Immature natural killer cell (primary cell): Measurements from ENCODE around the gene LARP4. TPM values are rescaled to one million over a fixed set of nuclear protein-coding genes. Genes with fewer than 3 reads are reported as not detected.
A peak's percentile ranks its signal among the peaks of the same experiment; 100 is the strongest.
"Not testable (repeated sequence)": the region's sequence is repeated elsewhere in the genome, so short reads cannot be mapped to it uniquely, and the experiment has no call there.

Experiments used
- DNase-seq, 3 donors: peaks; one replicate each; pipeline ENCODE4 v3.0.0; 2022; ENCODE audit warnings: mixed read lengths in 1 of 3
- H3K27ac Mint-ChIP-seq, 6 donors: one replicate each; pipeline ENCODE4 v1.8.0; 2020; ENCODE audit warnings: mixed read lengths in 6 of 6, mild to moderate bottlenecking in 5 of 6, inconsistent platforms in 4 of 6, moderate library complexity in 3 of 6
- H3K27me3 Mint-ChIP-seq, 3 donors: one replicate each; pipeline ENCODE4 v1.8.0; 2020 to 2021; ENCODE audit warnings: low read depth in 3 of 3, mild to moderate bottlenecking in 3 of 3, mixed read lengths in 3 of 3, moderate library complexity in 3 of 3, inconsistent platforms in 1 of 3
- H3K36me3 Mint-ChIP-seq, 3 donors: one replicate each; pipeline ENCODE4 v1.8.0; 2020; ENCODE audit warnings: mixed read lengths in 3 of 3, inconsistent platforms in 2 of 3, mild to moderate bottlenecking in 2 of 3
- H3K4me1 Mint-ChIP-seq, 2 donors: one replicate each; pipeline ENCODE4 v1.8.0; 2020; ENCODE audit warnings: inconsistent platforms in 2 of 2, mild to moderate bottlenecking in 2 of 2, mixed read lengths in 2 of 2, moderate library complexity in 1 of 2
- H3K4me3 Mint-ChIP-seq, 5 donors: one replicate each; pipeline ENCODE4 v1.8.0; 2020; ENCODE audit warnings: mild to moderate bottlenecking in 5 of 5, mixed read lengths in 5 of 5, inconsistent platforms in 3 of 5, moderate library complexity in 3 of 5
- H3K9me3 Mint-ChIP-seq, 6 donors: one replicate each; pipeline ENCODE4 v1.8.0; 2020; ENCODE audit warnings: mild to moderate bottlenecking in 6 of 6, mixed read lengths in 6 of 6, inconsistent platforms in 4 of 6, moderate library complexity in 3 of 6
- polyA plus RNA-seq, 3 donors: library from polyadenylated mRNA; unstranded; fragments of 300-500 nt; fragmentation: Illumina TruSeq; gene quantifications; one replicate each; pipeline ENCODE4 v1.2.3, GENCODE V29; 2021

LARP4 gene
- polyA plus RNA-seq: 10 to 100 TPM; 11.2 to 18.2 (median 11.2) TPM

DNA sequence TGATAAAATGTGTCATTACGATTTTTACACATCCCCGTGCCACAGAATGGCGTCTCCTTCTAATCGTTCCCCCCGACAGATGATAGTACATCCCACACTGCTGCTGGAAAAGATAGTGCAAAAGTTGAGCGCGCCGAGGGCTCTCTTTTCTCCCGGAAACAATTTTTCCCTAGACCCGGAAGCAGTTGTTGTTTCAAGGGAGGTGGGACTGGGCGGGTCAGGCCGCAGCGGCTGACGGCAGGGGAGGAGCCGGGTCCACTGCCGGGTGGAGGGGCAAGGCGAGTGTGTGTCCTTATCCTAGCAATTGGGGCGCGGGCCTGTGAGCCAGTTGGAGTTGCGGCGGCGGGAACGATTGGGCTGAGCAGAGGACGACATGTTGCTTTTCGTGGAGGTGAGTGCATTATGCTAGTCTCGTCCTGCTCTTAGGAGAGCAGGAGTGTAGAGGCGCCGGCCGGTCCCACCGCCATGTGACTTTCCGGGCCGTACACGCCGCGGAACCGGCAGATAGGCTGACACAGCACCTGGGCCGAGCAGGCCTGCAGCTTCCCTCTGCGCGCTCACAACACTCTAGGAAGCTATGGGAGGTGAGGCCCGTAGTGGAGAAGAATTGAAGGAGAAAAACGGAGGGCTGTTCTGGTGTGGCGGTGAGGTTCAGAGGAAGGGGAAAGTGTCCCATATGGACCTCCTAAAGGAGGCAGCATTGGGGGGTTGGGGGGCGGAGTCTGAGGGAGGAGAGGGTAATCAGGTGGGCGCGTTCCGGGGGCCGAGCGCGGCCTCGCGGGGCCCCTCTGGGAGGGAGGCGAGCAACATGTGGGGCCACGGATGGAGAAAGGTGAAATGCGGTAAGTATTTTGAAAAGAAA, at the start of gene LARP4:
TSS of gene LARP4 (plus strand) at position 248 of the 862 bp plus-strand sequence. CDS start at position 374, 126 bp downstream.
- H3K27ac Mint-ChIP-seq: peak within 1 kb of the TSS; percentile 88 to 97 (median 94)
- H3K4me1 Mint-ChIP-seq: peaks cover 31 to 38% of the 10 kb centered on the region in 2 donors
- no peaks in the 10 kb centered on the region for H3K36me3 Mint-ChIP-seq

DNA sequence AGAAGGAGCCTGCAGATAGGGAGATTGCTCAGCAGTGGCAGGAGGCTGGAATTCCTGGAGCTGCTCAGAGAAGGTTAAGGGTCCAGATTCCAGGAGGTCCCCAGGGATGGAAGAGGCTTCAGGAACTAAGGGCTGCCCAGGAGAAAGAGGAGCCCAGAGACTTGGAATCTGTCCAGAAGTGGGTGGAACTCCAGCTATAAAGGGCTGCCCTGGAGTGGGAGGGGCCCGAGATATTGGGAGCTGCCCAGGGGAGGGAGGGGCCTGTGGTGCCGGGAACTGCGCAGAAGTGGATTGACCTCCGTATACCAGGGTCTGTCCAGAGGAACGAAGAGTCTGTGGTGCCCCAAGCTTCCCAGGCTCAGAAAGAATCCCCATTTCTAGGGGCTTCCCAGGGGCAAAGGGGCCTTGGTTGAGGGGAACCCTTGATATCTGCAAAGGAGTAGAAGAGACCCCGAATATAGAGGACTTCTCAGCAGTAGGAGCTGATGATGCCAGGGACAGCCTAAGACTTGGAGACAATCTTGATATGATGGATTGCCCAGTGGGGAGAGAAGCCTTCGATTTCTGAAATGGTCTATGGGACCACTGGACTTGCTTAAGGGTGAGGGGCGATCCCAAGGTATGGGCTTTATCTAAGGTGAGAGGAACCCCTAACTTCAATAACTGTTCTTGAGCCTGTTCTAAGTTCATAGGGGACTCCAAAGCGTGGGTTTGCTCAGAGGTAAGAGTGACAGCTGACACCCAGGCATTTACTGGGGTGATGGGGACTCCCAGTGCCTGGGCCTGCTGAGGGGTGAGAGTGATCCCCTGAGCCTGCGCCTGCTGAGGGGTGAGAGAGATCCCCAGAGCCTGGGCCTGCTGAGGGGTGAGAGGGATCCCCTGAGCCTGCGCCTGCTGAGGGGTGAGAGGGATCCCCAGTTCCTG, 49.3 kb upstream of the LARP4 start:
- Mint-ChIP-seq H3K27ac (peak overlapping the region in 1 of 6 donors; percentile 30), H3K4me1 (no peaks in the 10 kb centered on the region), H3K4me3 (no peak overlapping the region), H3K27me3 (peaks cover 0 to 3% (median 0%) of the 10 kb centered on the region in 3 donors), H3K9me3 (peaks cover 0 to 4% (median 0%) of the 10 kb centered on the region in 6 donors), H3K36me3 (no peaks in the 10 kb centered on the region)
- no peak for DNase-seq

More for the DNA sequence above, at the start of gene LARP4:
- Mint-ChIP-seq H3K4me3 (peak within 1 kb of the TSS; percentile 93 to 100 (median 95)), H3K27me3 (peaks cover 5 to 10% (median 6%) of the 10 kb centered on the region in 3 donors), H3K9me3 (no peaks in the 10 kb centered on the region)
- DNase-seq: peak; percentile 85 to 89 (median 87)

DNA sequence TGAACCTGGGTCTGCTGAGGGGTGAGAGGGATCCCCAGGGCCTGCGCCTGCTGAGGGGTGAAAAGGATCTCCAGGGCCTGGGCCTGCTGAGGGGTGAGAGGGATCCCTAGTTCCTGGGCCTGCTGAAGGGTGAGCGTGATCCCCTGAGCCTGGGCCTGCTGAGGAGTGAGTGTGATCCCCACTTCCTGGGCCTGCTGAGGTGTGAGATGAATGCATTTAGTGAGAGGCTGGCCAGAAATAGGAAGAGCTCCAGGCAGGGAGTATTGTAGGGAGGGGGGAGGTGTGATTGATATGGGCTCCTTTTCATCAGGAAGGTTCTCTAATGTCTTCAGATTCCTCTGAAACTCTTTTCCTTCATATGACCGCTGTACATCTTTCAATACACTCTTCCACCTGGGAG, 47.3 kb upstream of the LARP4 start:
- DNase-seq: no peak
- Mint-ChIP-seq H3K9me3 (peaks cover 0 to 4% (median 0%) of the 10 kb centered on the region in 6 donors), H3K4me3 (no peak overlapping the region), H3K27ac (no peak overlapping the region), H3K4me1 (no peaks in the 10 kb centered on the region), H3K27me3 (peaks cover 0 to 3% (median 2%) of the 10 kb centered on the region in 3 donors), H3K36me3 (no peaks in the 10 kb centered on the region)

DNA sequence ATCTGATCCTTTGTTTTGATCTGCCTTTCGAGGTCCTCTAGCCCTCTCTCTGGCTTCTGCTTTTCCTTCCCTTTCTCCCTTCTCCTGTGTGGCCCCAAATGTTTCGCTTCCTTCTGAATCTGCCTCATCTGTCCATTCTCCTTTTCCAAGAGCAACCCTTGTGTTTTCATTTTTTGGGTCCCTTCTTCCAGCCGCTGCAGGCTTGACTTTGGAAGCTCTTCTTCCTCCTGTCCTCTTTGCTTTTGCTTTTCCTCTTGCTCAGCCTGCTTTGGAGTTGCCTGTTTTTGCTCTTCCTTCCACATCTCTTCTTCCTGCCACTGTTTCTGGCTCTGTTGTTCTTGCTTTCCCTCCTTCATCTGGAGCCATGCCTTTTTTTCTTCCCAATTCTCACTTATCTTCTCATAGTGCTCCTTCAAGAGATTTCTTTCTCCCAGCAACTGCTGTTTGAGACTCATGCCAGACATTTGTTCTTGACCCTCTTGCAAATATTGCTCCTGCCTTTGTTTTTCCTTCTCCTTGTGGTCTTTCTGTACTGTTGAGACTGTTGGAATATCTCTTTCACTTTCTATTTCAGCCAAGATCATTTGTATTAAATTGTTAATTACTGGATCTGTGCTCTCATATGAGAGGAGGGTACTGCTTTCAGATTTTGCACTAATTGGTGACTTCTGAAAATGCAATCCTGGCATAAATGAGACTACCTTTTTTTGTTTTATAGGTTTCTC, 46.7 kb upstream of the LARP4 start:
- no peak overlapping the region for H3K27ac Mint-ChIP-seq
- H3K4me1 Mint-ChIP-seq: no peaks in the 10 kb centered on the region
- H3K9me3 Mint-ChIP-seq: peaks cover 0 to 3% (median 0%) of the 10 kb centered on the region in 6 donors
- H3K36me3 Mint-ChIP-seq: no peaks in the 10 kb centered on the region
- H3K4me3 Mint-ChIP-seq: no peak overlapping the region
- DNase-seq: no peak
- H3K27me3 Mint-ChIP-seq: peaks cover 0 to 3% (median 2%) of the 10 kb centered on the region in 3 donors

GRCh38 chr12:50354908-50355307, 45.8 kb upstream of the LARP4 start:
- Mint-ChIP-seq H3K4me3 (no peak overlapping the region), H3K4me1 (no peaks in the 10 kb centered on the region), H3K27ac (peak overlapping the region in 1 of 6 donors; percentile 47), H3K9me3 (no peaks in the 10 kb centered on the region), H3K27me3 (peaks cover 2 to 4% (median 3%) of the 10 kb centered on the region in 3 donors), H3K36me3 (no peaks in the 10 kb centered on the region)
- no peak for DNase-seq

GRCh38 chr12:50355365-50355764, 45.3 kb upstream of the LARP4 start:
- no peak overlapping the region for H3K4me3 Mint-ChIP-seq
- H3K36me3 Mint-ChIP-seq: no peaks in the 10 kb centered on the region
- H3K9me3 Mint-ChIP-seq: no peaks in the 10 kb centered on the region
- H3K4me1 Mint-ChIP-seq: no peaks in the 10 kb centered on the region
- H3K27me3 Mint-ChIP-seq: peaks cover 2 to 4% (median 3%) of the 10 kb centered on the region in 3 donors
- H3K27ac Mint-ChIP-seq: peak overlapping the region in 1 of 6 donors; percentile 47
- no peak for DNase-seq

DNA sequence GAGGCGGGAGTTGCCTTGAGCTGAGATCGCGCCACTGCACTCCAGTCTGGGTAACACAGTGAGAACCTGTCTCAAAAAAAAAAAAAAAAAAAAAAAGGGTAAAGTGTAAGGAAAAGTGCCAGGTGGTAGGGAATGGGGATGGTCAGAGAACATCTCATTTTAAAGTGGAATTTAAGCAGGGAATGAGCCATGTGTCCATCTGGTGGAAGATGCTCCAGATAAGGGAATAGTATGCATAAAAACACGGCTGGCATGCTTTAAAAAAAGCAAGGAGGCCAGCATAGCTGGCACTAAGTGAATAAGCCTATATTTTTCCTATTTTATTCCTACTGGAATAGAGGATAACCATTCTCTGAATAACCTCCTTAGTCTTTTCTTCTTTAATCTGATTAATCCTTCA, 38.0 kb upstream of the LARP4 start:
- no peak for DNase-seq
- Mint-ChIP-seq H3K4me3 (no peak overlapping the region), H3K27ac (no peak overlapping the region), H3K4me1 (no peaks in the 10 kb centered on the region), H3K9me3 (no peaks in the 10 kb centered on the region), H3K27me3 (peaks cover 0 to 8% (median 4%) of the 10 kb centered on the region in 3 donors), H3K36me3 (no peaks in the 10 kb centered on the region)

DNA sequence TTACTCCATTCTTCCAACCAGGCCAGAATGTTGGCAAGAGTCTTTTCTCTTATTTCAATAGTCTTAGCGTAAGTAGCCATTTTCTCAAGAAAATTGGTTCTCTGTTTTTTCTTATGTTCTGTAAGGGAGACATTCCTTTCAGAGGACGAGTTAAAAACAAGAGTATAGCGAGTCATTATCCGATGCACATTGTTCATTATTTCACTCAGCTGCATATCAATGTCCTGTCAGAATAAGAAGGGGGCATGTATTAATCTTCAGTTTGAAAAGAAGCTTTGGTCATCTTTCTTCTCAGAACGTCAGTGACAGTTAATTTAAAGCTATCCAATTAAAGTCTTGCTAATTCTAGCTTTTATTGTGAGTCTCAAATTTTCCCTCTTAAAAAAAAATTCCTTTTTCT, 37.5 kb upstream of the LARP4 start:
- Mint-ChIP-seq H3K4me3 (no peak overlapping the region), H3K4me1 (no peaks in the 10 kb centered on the region), H3K27ac (no peak overlapping the region), H3K9me3 (no peaks in the 10 kb centered on the region), H3K36me3 (no peaks in the 10 kb centered on the region), H3K27me3 (peaks cover 0 to 6% (median 4%) of the 10 kb centered on the region in 3 donors)
- no peak for DNase-seq

DNA sequence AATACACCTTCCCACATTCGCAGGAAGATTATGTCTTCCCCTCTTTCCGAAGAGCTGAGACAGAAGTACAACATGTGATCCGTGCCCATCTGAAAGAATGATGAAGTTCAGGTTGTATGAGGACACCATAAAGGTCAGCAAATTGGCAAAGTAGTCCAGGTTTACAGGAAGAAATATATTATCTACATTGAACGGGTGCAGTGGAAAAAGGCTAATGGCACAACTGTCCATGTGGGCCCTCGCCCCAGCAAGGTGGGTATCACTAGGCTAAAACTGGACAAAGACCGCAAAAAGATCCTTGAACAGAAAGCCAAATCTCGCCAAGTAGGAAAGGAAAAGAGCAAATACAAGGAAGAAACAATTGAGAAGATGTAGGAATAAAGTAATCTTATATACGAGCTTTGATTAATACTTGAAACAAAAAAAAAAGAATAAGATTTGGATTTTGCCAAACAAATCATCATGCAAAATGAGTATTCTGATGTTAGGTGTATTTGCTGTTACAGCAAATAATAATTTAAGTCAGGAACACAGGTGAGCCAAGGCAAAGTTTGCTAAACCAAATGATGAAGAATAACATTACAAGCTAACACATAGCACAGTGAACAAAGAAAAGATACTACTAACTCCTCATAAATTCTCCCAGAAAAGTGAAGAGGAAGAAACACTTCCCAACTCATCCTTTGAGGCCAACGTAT, 34.8 kb upstream of the LARP4 start:
- Mint-ChIP-seq H3K27me3 (peaks cover 0 to 6% (median 2%) of the 10 kb centered on the region in 3 donors), H3K4me3 (no peak overlapping the region), H3K4me1 (no peaks in the 10 kb centered on the region), H3K36me3 (no peaks in the 10 kb centered on the region), H3K27ac (no peak overlapping the region), H3K9me3 (no peaks in the 10 kb centered on the region)
- DNase-seq: no peak

- not testable (repeated sequence) for H3K4me1 Mint-ChIP-seq, H3K36me3 Mint-ChIP-seq
These were observed 30.0 kb upstream of the LARP4 start for GRCh38 chr12:50370672-50371071.

GRCh38 chr12:50375802-50376201, 24.9 kb upstream of the LARP4 start:
- H3K9me3 Mint-ChIP-seq: no peaks in the 10 kb centered on the region
- DNase-seq: no peak
- no peaks in the 10 kb centered on the region for H3K36me3 Mint-ChIP-seq
- no peaks in the 10 kb centered on the region for H3K4me1 Mint-ChIP-seq
- no peak overlapping the region for H3K27ac Mint-ChIP-seq
- no peak overlapping the region for H3K4me3 Mint-ChIP-seq
- peaks cover 0 to 3% (median 0%) of the 10 kb centered on the region in 3 donors for H3K27me3 Mint-ChIP-seq

More at GRCh38 chr12:50370672-50371071, 30.0 kb upstream of the LARP4 start:
- H3K27me3 Mint-ChIP-seq, H3K4me3 Mint-ChIP-seq, H3K9me3 Mint-ChIP-seq, H3K27ac Mint-ChIP-seq, DNase-seq: not testable (repeated sequence)

GRCh38 chr12:50380761-50381325, 19.8 kb upstream of the LARP4 start:
- Mint-ChIP-seq H3K4me3 (no peak overlapping the region), H3K36me3 (no peaks in the 10 kb centered on the region), H3K4me1 (no peaks in the 10 kb centered on the region), H3K27ac (no peak overlapping the region), H3K27me3 (peaks cover 0 to 2% (median 1%) of the 10 kb centered on the region in 3 donors), H3K9me3 (no peaks in the 10 kb centered on the region)
- no peak for DNase-seq
